HPDE6-E6E7 (cell line): ENCODE results near the gene ST7.
"Not testable (repeated sequence)": the region's sequence is repeated elsewhere in the genome, so short reads cannot be mapped to it uniquely, and the experiment has no call there.

Experiments
- DNase-seq: peaks from one replicate; pipeline ENCODE4 v3.0.0; 2011; ENCODE audit warnings: missing footprints; ENCODE audit errors: extremely low spot score

ST7 gene

GRCh38 chr7:117030793-117031192 is 77.5 kb downstream of the ST7 start:
- not testable (repeated sequence) for DNase-seq

DNA sequence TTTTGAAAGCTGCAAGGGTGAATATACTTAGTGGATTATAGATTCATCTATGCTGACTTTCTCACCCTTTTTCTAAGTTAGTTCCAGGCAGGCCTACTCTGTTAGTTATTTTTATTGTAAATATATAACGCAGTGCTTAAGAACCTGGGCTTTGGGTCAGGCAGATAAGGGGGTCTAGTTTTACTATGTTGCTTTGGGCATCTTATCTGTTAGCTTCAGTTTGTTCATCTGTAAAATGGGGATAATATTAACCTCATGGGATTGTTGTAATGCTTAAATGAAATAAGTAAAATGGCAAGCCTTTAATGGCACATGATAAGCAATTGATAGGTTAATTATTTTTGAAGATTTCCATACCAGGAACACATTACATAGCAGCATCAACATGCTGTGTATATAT is 79.5 kb downstream of the ST7 start:
- DNase-seq = no peak

DNA sequence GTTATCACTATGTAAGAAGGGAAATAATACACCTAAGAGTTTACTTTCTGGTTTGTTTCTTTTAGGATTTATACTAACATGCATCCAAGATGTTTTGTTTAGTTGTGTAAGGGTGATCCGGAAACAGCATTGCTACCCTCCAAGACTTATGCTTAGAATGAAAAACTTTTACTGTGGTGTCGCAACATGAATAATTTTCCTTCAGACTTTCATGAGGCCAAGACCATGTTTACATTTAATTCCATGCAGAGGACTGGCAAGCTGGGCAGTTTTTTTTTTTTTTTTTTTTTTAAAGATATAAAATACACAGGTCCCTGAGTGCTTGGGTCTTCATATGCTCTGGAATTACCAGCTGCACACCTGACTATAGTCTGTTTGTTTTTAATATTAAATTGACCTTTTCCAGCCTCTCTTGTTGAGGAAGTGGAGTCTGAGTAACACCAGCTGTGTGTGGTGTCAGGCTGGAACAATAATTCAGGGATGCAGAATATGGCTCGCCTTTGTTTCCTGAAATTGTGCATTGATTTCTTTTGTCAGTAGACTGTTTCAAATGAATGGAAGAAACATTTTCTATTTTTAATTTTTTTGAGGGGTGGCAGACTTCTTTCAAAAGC is 81.7 kb downstream of the ST7 start:
- no peak for DNase-seq

DNA sequence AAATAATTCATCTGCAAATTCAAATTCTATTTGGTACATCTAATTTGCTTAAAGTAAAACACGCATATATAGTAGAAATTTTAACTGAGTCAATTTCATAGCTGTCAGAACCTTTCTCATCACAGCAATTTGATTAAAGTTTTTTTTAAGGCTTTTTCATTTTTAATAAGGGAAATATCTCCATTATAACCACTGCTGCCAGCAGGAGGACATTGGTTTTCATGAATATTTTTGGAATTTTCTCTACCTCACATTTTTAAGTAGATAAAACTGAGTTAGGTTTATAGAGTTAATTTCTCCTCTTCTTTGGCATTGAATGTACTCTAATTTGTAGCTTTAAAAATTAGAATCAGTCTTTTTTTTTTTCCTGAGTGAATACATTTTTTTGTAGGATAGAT is 82.2 kb downstream of the ST7 start:
- DNase-seq = no peak

GRCh38 chr7:117036053-117036669 is 82.9 kb downstream of the ST7 start:
- DNase-seq = no peak

GRCh38 chr7:117036836-117037235 is 83.5 kb downstream of the ST7 start:
- no peak for DNase-seq

GRCh38 chr7:117038408-117038807 is 85.1 kb downstream of the ST7 start:
- DNase-seq = no peak

- DNase-seq = no peak
Measured at GRCh38 chr7:117041007-117041406, 87.7 kb downstream of the ST7 start.

GRCh38 chr7:117041822-117042221 is 88.5 kb downstream of the ST7 start:
- no peak for DNase-seq

DNA sequence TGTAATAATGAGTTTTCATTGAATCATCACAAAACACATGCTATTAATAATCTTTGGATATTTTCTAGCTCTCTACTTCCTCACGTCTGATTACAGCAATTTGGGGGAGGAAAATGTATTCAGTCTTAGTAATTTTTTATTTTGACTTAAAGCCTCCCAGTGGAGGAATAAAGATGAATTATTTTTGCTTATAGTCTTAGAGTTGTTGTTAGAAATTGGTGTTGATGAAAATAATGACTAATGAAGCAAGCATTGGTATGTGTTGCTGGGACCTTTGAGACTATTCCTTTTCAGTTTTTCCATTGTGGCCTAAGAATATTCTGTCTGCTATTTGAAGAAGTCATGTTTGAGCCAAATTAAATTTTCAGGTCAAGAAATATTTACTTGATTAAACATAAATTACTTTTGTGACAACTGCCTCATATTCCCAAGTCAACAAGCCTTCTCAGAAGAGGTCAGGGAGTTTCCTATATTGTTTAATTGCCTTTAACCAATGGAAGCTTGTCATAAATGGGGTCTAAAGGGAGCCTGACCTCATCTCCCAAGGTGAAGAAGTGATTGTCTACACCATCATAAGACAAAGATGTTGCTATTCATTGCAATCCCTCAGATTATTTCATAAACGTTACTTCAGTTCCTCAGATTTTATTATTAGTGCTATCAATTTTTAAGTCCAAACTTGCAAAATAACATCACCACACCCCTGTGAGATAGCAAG is 90.0 kb downstream of the ST7 start:
- no peak for DNase-seq

DNA sequence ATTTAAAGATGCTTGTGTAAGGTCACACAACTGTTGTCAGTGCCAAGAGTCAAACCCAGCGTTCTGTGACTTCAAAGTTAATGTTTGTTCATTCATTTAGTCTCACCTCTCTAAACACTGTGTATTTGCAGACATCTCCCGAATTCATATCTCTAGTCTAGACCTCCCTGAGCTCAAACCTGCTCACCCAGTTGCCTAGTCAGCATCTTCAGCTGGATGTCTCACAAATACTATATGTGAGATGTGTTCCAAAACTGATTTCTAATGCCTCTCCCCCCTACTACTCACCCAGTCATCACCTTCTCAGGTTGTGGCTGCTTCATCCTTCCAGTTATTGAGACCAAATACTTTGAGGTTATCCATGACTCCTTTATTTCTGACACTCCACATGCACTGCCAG is 91.4 kb downstream of the ST7 start:
- DNase-seq = no peak

DNA sequence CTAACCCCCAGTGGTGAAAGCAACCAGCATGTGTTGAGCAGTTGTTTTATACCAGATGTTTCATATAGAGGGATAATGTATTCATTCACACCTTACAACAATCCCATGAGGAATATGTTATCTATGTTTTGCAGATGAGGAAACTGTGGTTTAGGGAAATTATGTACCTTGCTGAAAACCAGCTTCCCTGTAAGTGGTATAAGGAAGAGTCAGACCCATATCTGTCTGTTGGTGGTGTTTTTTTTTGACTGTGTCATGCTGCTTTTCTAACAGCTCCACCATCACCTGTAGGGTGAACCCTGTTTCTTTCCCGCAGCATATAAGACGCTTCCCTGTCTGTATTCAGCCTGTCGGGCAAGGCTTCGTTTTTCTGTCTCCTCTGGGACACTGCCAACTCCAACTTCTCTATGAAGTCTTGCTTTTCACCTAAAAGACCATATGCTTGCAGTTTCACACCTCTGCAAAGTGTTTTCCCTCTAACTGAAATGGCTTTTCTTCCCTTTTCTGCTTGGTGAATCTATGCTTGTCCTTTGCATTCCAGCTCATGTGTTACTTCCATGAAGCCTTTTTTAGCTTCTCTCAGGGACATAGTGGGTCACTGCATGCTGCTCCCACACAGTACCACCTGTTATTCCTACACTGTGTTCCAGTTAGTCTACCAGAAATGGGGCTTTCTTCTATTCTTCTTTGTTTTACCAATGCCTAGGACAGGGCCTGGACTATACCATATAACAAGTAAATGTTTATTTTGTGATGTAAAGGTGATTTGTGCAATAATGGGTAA is 92.8 kb downstream of the ST7 start:
- no peak for DNase-seq

- no peak for DNase-seq
Measured at GRCh38 chr7:117047496-117047895, 94.2 kb downstream of the ST7 start.

DNA sequence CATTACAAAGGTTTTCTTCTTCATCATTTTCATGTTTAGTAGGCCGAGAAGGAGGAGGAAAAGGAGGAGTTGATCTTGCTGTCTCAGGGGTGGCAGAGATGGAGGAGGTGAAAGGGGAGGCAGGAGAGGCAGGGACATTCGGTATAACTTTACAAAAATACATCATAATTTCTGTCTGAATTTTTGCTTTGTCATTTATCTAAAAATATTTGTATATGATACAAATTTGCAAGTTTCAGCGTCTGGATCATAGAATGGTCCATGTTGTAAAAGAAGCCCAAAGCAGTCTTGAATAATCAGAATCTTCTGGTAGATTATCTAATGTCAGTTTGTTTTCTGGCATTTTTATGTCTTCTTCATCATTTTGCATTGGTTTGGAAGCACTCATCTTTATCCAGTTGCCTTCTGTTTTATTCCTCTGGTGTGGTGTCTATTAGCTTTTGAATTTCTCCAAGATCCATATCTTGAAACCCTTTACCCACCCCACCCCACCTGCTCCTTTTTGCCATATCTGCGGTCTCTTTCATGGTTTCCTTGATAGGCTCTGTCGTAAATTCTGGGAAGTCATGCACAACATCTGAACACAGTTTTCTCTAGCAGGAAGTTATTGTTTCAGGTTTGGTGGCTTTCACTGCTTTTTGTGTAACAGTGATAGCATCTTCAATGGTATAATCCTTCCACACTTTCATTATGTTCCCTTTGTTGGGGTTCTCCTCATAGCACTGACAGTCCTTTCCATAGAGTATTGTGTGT is 95.0 kb downstream of the ST7 start:
- DNase-seq = no peak

DNA sequence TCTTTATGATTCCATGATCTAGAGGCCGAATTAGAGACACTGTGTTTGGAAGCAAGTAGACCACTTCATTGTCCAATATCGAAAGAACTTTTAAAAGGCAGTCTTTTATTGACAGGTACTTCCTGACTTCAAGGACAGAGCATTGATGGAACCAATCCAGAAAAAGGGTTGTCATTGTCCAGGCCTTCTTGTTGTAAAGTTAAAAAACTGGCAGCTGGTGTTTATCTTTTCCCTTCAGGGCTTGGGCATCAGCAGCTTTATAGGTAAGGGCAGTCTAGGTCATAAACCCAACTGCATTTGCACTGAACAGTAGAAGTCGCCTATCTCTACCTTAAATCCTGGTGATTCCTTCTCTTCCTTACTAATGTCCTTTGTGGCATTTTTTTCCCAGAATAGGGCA is 95.6 kb downstream of the ST7 start:
- DNase-seq = no peak

GRCh38 chr7:117051808-117052207 is 98.5 kb downstream of the ST7 start:
- no peak for DNase-seq

- DNase-seq = no peak
Measured at GRCh38 chr7:117053432-117053831, 100.1 kb downstream of the ST7 start.

DNA sequence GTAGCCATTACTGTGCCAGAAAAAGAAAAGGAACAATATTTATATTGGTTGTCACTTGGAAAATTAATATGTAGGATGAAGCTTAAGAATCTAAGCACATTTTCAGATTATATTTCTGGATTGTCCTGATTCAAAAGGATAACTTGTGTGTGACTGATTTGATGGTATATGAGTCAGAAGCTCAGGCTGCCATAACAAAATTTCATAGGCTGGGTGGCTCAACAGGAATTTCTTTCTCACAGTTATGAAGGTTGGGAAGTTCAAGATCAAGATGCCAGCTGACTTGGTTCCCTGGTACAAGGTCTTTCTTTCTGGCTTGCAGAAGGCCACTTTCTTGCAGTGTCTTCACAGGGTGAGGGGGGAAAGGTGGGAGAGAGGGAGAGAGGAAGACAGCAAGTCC is 108.5 kb downstream of the ST7 start:
- no peak for DNase-seq

DNA sequence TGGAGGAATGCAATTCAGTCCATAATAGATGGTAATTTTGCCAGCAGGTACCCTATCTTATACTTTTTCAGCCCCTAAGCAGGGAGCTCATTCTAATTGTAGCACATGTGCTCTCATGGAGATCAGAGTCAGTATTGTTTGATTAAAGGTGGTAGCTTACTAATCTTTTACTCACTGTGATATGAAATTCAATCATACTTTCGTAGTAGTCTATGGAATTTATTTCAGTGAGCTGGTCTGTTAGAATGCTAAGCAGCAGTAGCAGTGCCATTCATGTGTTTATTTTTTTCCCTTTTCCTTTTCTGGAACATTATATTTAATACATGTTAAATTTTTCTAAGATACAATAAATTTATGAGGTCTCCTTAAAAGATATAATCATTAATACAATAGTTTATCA is 109.0 kb downstream of the ST7 start:
- DNase-seq = no peak

DNA sequence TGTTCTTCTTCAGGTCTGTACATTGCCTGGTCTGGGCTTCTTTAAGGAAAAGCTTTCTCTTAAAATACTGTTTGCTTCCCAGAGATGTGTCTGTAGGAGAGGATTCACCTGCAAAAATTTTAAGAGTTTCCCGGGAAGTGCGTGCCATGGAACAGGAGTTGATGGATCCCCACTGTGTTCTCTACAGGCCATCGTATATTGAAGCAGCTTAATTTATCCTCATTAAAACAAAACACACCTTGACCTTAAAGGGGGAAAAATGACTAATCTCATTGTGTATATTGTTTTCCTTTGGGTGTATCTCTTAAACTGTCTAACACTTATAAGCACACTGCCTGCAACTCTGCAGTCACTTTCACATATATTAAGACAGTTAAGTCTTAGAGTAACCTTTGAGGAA is 111.4 kb downstream of the ST7 start:
- DNase-seq = no peak

DNA sequence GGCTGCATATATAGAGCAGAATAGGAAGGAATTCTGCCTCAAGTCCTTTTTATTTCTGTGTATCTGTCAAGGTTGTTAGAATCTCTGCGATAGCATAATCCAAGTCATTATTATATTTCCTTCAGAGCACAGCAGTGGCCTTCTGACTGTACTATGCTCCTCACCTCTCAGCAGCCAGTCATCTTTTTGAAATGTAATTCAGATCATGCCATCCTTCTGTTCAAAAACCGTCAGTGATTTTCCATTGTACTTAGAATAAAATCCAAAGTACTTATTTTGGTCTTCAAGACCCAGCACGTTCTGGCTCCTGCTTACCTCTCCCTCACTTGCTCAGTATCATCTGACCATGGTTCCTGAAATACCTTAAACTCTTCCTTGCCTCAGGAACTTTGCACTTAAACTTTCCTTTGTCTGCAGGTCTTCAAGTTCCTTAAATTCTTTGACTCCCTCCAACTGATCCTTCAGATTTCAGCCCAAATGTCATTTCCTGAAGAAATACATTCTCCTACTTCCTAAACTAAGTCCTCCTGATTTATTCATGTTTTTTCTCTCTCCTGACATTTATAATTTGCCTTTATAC is 112.4 kb downstream of the ST7 start:
- DNase-seq = no peak
